ENCODE measurements around the gene XKR7. TPM values are rescaled to one million over a fixed set of nuclear protein-coding genes. Genes with fewer than 3 reads are reported as not detected.
"Not testable (repeated sequence)": the region's sequence is repeated elsewhere in the genome, so short reads cannot be mapped to it uniquely, and the experiment has no call there.

Gene XKR7
- total RNA-seq, 4 donors from 2014 or later = not detected

- 73 to 89% methylated on average over 2 of the region's 2 CpGs for WGBS, 2 donors
- Histone ChIP-seq H3K27ac (no peak overlapping the region), H3K27me3 (peaks cover 0 to 37% (median 0%) of the 10 kb centered on the region in 4 donors), H3K9me3 (no peaks in the 10 kb centered on the region), H3K4me1 (no peaks in the 10 kb centered on the region), H3K36me3 (no peaks in the 10 kb centered on the region), H3K4me3 (no peak overlapping the region)
- intact Hi-C loops (cut with DNase I) = no loop called here
- no peak for TF ChIP-seq CTCF (IDR thresholded peaks at IDR 0.05)
- no peak for DNase-seq
Measured at GRCh38 chr20:31926493-31926892, 41.5 kb upstream of the XKR7 start.

- TF ChIP-seq CTCF (IDR thresholded peaks at IDR 0.05) = no peak
- Histone ChIP-seq H3K36me3 (no peaks in the 10 kb centered on the region), H3K27ac (no peak overlapping the region), H3K27me3 (peaks cover 0 to 37% (median 0%) of the 10 kb centered on the region in 4 donors), H3K4me3 (no peak overlapping the region), H3K9me3 (no peaks in the 10 kb centered on the region), H3K4me1 (no peaks in the 10 kb centered on the region)
- WGBS, 2 donors = 56 to 57% methylated on average over 8 of the region's 8 CpGs
- intact Hi-C loops (cut with DNase I) = no loop called here
- DNase-seq = no peak
Measured at GRCh38 chr20:31927627-31928159, 40.3 kb upstream of the XKR7 start.

GRCh38 chr20:31929631-31930030 is 38.3 kb upstream of the XKR7 start:
- DNase-seq; H3K9me3 ChIP-seq; H3K27ac ChIP-seq; intact Hi-C loops (cut with DNase I); H3K36me3 ChIP-seq; H3K4me3 ChIP-seq: not testable (repeated sequence)
- 51 to 67% methylated on average over 4 of the region's 4 CpGs for WGBS, 2 donors
- peaks cover 0 to 29% (median 0%) of the 10 kb centered on the region in 4 donors for H3K27me3 ChIP-seq
- H3K4me1 ChIP-seq = peaks cover 0 to 12% (median 3%) of the 10 kb centered on the region in 3 donors

- WGBS, 2 donors = 33 to 39% methylated on average over 4 to 5 of the region's 5 CpGs
- Histone ChIP-seq H3K27ac (no peak overlapping the region), H3K9me3 (no peaks in the 10 kb centered on the region), H3K4me3 (no peak overlapping the region), H3K4me1 (peaks cover 0 to 12% (median 3%) of the 10 kb centered on the region in 3 donors), H3K27me3 (peaks cover 0 to 17% (median 0%) of the 10 kb centered on the region in 4 donors), H3K36me3 (no peaks in the 10 kb centered on the region)
- intact Hi-C loops (cut with DNase I) = no loop called here
- DNase-seq = no peak
- no peak for TF ChIP-seq POLR2A (IDR thresholded peaks at IDR 0.05)
- no peak for TF ChIP-seq CTCF (IDR thresholded peaks at IDR 0.05)
Measured at GRCh38 chr20:31930779-31931178, 37.2 kb upstream of the XKR7 start.

- intact Hi-C loops (cut with DNase I) = no loop called here
- Histone ChIP-seq H3K9me3 (no peaks in the 10 kb centered on the region), H3K4me3 (no peak overlapping the region), H3K27me3 (no peaks in the 10 kb centered on the region), H3K4me1 (peaks cover 0 to 12% (median 3%) of the 10 kb centered on the region in 3 donors), H3K36me3 (no peaks in the 10 kb centered on the region), H3K27ac (no peak overlapping the region)
- TF ChIP-seq CTCF (IDR thresholded peaks at IDR 0.05) (no peak), POLR2A (IDR thresholded peaks at IDR 0.05) (no peak)
- DNase-seq = no peak
- 46 to 69% methylated on average over 5 to 10 of the region's 10 CpGs for WGBS, 2 donors
Measured at GRCh38 chr20:31933698-31934097, 34.3 kb upstream of the XKR7 start.

GRCh38 chr20:31934491-31934890 is 33.5 kb upstream of the XKR7 start:
- WGBS, 2 donors = 89 to 96% methylated on average over 3 to 14 of the region's 14 CpGs

More at GRCh38 chr20:31934491-31934890, 33.5 kb upstream of the XKR7 start:
- Histone ChIP-seq H3K27ac (no peak overlapping the region), H3K9me3 (no peaks in the 10 kb centered on the region), H3K36me3 (no peaks in the 10 kb centered on the region), H3K4me3 (no peak overlapping the region), H3K27me3 (no peaks in the 10 kb centered on the region), H3K4me1 (peaks cover 0 to 12% (median 3%) of the 10 kb centered on the region in 3 donors)
- no peak for TF ChIP-seq CTCF (IDR thresholded peaks at IDR 0.05)
- no peak for TF ChIP-seq POLR2A (IDR thresholded peaks at IDR 0.05)
- intact Hi-C loops (cut with DNase I) = no loop called here
- DNase-seq = no peak

Data from esophagus squamous epithelium (tissue), 5 donors.